SJCRH30 (cell line): ENCODE data around the gene PEX11B. TPM values are rescaled to one million over a fixed set of nuclear protein-coding genes. Genes with fewer than 3 reads are reported as not detected.

Experiments used
- DNase-seq, 2 experiments: peaks; one replicate each; pipeline ENCODE4 v3.0.0-alpha.2; 2015 to 2020
- H3K27ac ChIP-seq: fragments of 250-450 bp; sonication (Bioruptor Pico); 2 replicates; pipeline ENCODE4 v1.5.1; 2020; ENCODE audit warnings: mild to moderate bottlenecking, moderate library complexity
- H3K27me3 ChIP-seq: fragments of 250-450 bp; sonication (Bioruptor Pico); 2 replicates; pipeline ENCODE4 v1.5.1; 2020; ENCODE audit warnings: mild to moderate bottlenecking, moderate library complexity
- H3K36me3 ChIP-seq: fragments of 250-450 bp; sonication (Bioruptor Pico); 2 replicates; pipeline ENCODE4 v1.5.1; 2020; ENCODE audit warnings: mild to moderate bottlenecking, moderate library complexity
- H3K4me1 ChIP-seq: fragments of 250-450 bp; sonication (Bioruptor Pico); 2 replicates; pipeline ENCODE4 v1.5.1; 2020; ENCODE audit warnings: mild to moderate bottlenecking, moderate library complexity
- H3K4me3 ChIP-seq: fragments of 250-450 bp; sonication (Bioruptor Pico); 2 replicates; pipeline ENCODE4 v1.5.1; 2020; ENCODE audit warnings: mild to moderate bottlenecking, moderate library complexity
- H3K9me3 ChIP-seq: fragments of 250-450 bp; sonication (Bioruptor Pico); replicated peaks from 2 replicates; pipeline ENCODE4 v1.5.1; 2020; ENCODE audit warnings: mild to moderate bottlenecking, moderate library complexity
- total RNA-seq: library from RNA; depleted of rRNA; stranded (reverse); fragments of >200 nt; shearing (Covaris generic); gene quantifications from 2 replicates; pipeline ENCODE4 v1.2.3, GENCODE V29; 2014; rRNA removed

Gene PEX11B
- total RNA-seq, 1 experiment from 2014 or later, result 21.2 TPM

DNA sequence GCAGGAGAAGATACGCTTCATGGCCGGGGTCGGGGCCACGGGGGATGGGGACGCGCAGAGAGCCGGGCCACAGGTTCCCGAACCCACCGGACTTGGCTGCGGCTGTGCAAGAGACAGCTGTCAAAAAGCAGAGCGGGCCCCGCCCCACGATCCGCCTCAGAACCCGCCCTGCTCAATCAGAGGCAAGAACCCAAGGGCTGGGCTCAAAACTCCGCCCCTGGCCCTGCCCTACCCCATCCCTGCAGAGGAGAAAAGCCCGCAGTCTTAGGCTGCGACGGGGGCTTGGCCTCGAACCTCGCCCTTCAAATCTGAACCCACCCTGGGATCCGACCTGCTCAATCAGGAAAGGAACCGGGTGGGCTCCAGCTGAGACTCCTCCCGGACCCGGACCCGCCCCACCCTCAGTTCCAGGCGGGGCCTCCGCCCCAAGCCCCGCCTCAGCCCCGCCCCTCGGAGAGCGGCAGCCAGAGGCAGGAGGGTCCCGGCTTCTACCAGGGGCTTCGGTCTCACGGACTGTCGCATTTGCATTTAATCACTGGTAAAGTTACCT lies 32.7 kb downstream of the PEX11B start, which contains the start of gene ANKRD35:
ANKRD35 (minus strand) TSS at position 129 of the 550 bp plus-strand sequence; CDS start at position 21, 108 bp downstream.
- Histone ChIP-seq H3K4me1 (peaks cover 3% of the 10 kb centered on the region; the same call in 1 of the 2 replicates), H3K9me3 (no peaks in the 10 kb centered on the region)
- peak; percentile 75 to 79 for DNase-seq

DNA sequence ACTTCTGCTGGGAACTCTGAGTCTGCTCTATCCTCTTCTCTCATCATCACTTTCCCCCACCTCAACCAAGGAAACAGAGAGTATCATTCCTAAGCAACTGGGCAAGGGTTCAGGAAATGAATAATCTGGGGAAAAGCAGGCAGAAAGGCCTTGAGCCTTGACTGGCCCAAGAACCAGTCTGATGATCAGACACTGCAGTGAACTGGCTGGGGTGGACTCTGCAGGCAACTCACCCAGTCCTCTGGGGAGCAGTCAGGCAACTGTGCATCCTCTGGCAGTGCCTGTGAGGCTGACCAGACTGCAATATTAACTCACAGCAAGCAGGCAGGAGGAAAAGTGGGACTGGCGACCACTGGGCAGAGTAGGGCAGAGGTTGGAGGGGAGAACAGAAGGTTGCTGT lies 33.8 kb downstream of the PEX11B start:
- Histone ChIP-seq H3K9me3 (no peaks in the 10 kb centered on the region), H3K27me3 (no peaks in the 10 kb centered on the region), H3K4me1 (no peaks in the 10 kb centered on the region; the same call in 1 of the 2 replicates), H3K27ac (no peak overlapping the region), H3K36me3 (no peaks in the 10 kb centered on the region), H3K4me3 (no peak overlapping the region)
- no peak for DNase-seq

More for the DNA sequence above, 32.7 kb downstream of the PEX11B start, which contains the start of gene ANKRD35:
- Histone ChIP-seq H3K4me3 (peak within 1 kb of the TSS; percentile 75), H3K36me3 (no peaks in the 10 kb centered on the region), H3K27ac (no peak within 1 kb of the TSS), H3K27me3 (no peaks in the 10 kb centered on the region)

DNA sequence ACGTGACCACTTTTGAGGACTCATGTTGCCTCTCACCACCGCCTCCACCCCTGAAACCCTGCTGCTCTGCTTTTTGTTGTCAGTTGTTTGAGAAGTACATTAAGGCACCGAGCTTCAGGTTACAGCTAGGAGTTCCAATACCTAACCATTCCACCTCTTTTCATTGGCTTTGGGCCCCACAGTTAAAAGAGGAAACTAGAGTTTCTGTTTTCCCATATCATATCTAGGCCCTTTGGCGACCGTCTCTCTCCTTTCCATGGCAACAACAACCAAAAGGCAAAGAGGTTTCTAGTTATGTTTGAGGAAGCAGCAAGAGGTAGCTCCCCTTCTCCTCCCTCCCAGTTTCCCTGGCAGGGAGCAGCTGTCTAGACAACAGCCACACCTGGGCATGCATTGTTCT lies 38.7 kb downstream of the PEX11B start:
- Histone ChIP-seq H3K4me1 (no peaks in the 10 kb centered on the region), H3K9me3 (no peaks in the 10 kb centered on the region), H3K4me3 (no peak overlapping the region), H3K27ac (no peak overlapping the region), H3K27me3 (no peaks in the 10 kb centered on the region), H3K36me3 (no peaks in the 10 kb centered on the region)
- DNase-seq, result no peak

DNA sequence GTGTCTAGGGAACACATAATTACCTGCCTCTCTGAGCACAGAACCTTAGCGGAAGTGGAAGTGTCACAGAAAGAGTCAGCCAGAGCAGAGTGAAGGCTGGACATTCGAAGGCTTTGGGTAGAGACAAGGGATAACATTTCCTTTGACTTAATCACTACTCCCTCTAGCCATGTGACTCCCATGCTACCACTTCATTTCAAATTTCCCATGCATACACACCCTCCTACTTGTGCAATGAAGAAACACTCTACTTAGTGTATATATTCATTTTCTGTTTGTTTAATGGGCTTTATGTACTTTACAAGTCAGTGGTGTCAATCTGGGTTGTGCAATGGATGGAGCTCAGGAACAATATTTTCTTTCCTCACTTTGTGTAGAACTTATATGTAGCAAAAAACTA lies 39.8 kb downstream of the PEX11B start:
- H3K9me3 ChIP-seq, result no peaks in the 10 kb centered on the region
- H3K4me3 ChIP-seq, result no peak overlapping the region
- no peak overlapping the region for H3K27ac ChIP-seq
- H3K36me3 ChIP-seq, result no peaks in the 10 kb centered on the region
- H3K4me1 ChIP-seq, result no peaks in the 10 kb centered on the region
- no peaks in the 10 kb centered on the region for H3K27me3 ChIP-seq
- DNase-seq, result no peak

DNA sequence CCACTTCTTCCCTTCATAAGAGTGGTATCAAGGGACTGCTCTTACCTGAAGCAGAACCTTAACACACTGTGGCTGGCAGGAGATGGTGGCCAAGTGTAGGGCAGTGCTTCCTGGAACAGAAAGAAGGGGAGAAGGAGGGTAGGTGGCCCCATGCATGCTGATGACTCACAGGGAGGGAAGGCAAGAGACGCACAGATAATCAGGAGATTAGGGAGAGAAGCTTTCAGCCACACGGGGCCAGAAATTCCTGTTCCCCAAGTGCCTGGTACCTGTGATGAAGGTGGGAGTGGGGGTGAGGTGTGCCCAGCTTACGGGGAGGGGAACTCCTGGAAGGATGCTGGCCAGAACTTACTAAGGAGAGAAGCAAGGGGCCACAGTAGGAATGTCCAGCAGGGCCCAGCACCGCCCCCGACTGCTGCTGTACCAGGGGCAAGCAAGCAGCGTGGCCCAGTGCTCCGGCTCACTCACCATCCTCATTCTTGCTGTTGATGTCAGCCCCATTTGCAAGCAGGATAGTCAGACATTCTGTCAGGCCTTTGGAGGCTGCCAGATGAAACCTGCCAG lies 40.5 kb downstream of the PEX11B start:
- no peak for DNase-seq
- Histone ChIP-seq H3K4me1 (no peaks in the 10 kb centered on the region), H3K27ac (no peak overlapping the region), H3K4me3 (no peak overlapping the region), H3K36me3 (no peaks in the 10 kb centered on the region), H3K27me3 (no peaks in the 10 kb centered on the region), H3K9me3 (no peaks in the 10 kb centered on the region)

DNA sequence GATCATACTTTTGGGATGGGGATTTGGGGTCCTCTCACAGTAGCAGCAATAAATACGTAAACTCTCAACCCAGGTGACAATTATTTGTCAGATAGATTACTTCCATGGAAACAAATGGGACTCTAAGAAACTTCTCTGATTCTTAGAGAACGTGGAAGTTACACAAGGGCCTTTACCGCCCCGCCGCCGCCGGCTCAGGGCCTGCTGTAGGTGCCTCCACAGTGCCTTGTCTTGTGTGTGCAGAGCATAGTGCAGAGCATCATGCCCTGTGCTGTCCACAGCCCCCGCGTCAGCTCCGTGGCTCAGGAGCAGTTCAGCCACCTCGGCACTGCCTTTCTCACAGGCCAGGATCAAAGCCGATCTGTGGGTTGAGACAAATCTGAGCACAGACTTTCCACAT lies 43.9 kb downstream of the PEX11B start:
- no peak overlapping the region for H3K4me3 ChIP-seq
- H3K4me1 ChIP-seq, result no peaks in the 10 kb centered on the region
- no peak for DNase-seq
- no peaks in the 10 kb centered on the region for H3K27me3 ChIP-seq
- H3K36me3 ChIP-seq, result no peaks in the 10 kb centered on the region
- no peak overlapping the region for H3K27ac ChIP-seq
- no peaks in the 10 kb centered on the region for H3K9me3 ChIP-seq

DNA sequence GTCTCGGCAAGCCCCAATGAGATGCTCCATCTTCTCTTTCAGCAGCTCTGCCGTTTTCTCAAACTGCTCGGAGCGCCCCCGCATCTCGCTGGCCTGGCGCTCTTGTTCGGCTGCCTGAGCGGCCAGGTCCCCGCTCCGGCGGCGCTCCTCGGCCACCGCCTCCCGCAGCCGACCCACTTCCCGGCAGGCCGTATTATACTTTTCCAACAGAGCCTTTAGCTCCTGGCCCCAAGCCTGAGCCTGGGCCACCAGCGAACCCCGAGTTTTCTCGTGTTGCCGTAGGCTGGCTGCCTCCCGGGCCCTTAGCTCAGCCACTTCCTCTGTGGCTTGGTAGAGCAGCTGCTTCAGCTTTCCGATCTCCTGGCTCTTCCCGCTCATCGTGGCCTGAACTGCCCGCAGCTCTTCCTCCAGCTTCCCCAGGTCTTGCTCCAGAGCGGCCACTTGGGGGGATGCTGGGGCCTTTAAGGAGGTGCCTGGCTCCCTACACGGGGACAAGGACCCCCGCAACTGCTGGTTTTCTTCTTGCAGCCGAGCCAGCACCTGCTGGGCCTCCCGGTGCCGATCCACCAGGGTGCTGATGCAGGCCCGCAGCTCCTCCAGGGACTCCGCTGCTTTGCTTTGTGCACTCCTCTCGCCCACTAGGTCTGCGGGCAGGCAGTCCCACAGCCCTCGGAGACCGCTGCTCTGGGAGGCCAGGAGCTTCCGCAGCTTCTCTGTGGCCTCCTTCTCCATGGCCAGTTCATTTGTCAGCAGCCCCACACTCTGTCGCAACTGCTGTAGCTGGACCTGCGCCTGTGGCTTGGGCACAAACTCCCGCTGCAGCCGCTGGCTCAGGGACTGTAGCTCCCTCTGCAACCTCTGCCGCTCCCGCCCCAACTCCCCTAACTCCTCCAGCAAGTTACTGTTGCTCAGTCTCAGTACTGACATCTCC lies 46.3 kb downstream of the PEX11B start:
- 0 out of 2 replicates have a peak, but pooled peaks cover 4% of the 10 kb centered on the region for H3K27me3 ChIP-seq

DNA sequence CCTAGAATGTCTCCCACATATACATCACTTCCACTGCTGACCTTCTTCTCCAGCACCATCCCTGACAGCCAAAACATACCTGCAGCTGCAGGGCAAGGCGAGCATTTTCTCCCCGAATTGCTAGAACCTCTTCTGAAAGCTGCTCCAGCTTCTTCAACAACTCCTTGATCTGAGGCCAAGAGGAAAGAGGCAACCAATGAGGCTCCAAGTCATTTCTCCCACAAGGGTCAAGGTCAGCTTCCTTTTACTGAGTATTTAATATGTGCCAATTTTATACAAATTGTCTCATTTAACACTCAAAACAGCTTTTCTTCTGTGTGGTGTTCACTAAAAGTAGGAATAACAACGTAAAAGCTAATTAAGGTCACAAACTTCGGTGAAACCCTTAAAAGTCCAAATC lies 50.3 kb downstream of the PEX11B start:
- no peak overlapping the region for H3K4me3 ChIP-seq
- no peaks in the 10 kb centered on the region for H3K4me1 ChIP-seq
- H3K27me3 ChIP-seq, result 0 out of 2 replicates have a peak, but pooled peaks cover 5% of the 10 kb centered on the region
- no peak overlapping the region for H3K27ac ChIP-seq
- H3K36me3 ChIP-seq, result no peaks in the 10 kb centered on the region
- H3K9me3 ChIP-seq, result no peaks in the 10 kb centered on the region
- no peak for DNase-seq

More for the DNA sequence above, 46.3 kb downstream of the PEX11B start:
- no peaks in the 10 kb centered on the region for H3K36me3 ChIP-seq
- H3K27ac ChIP-seq, result no peak overlapping the region
- DNase-seq, result peak in 1 of 2 experiments; percentile 17
- no peaks in the 10 kb centered on the region for H3K4me1 ChIP-seq
- no peaks in the 10 kb centered on the region for H3K9me3 ChIP-seq
- H3K4me3 ChIP-seq, result no peak overlapping the region

DNA sequence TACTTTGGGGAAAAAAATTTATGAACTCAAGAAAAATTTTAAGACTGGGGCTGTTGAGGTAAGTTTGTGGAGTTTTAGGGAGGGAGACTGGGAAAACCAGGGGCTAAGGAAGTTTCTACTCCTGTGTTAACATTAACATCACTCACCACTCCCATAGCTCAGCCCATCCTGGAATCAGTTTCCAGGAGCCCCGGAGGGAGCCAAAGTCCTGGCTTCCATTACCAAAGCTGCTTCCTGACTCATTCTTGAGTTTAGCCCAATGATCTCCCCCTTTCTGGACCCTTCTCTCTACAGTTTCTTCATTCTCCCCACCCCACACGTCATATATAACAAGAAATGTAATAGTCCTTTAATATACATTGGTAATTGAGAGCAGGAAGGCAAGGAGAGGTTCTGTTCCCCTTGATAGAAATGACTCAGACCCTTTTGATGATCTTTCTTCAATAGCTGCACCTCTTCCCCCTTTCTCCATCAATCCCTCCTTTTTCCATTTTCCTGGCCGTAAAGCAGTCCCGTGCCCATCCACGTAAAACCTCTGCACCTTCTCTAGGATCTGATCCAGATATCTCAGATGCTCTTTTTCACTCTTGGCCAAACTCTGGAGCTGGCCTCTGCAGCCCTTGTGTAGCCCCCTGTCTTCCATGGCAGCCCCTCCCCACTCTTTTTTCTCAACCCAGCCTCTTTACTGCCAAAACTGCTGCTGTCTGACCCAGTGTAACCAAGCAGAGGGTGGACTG lies 55.1 kb downstream of the PEX11B start:
- no peaks in the 10 kb centered on the region for H3K36me3 ChIP-seq
- H3K27me3 ChIP-seq, result 0 out of 2 replicates have a peak, but pooled peaks cover 5% of the 10 kb centered on the region
- H3K4me1 ChIP-seq, result no peaks in the 10 kb centered on the region
- no peaks in the 10 kb centered on the region for H3K9me3 ChIP-seq
- no peak for DNase-seq
- no peak overlapping the region for H3K27ac ChIP-seq
- H3K4me3 ChIP-seq, result no peak overlapping the region

Other genes starting within 250 kb of the PEX11B start
- 1.6 and 2.8 TPM in 2 replicates for gene PDZK1, start 211.3 kb downstream of the PEX11B start, total RNA-seq
- gene CD160, start 199.2 kb downstream of the PEX11B start, total RNA-seq, result not detected in 2 replicates
- gene RNF115, start 94.6 kb downstream of the PEX11B start, total RNA-seq, result 9.0 and 10.0 TPM in 2 replicates
- 27.4 and 28.5 TPM in 2 replicates for gene POLR3C, start 94.5 kb downstream of the PEX11B start, total RNA-seq
- gene NUDT17, start 73.1 kb downstream of the PEX11B start, total RNA-seq, result 1.1 and 1.2 TPM in 2 replicates
- gene PIAS3, start 59.6 kb downstream of the PEX11B start, total RNA-seq, result 18.8 and 19.7 TPM in 2 replicates
- not detected in 2 replicates for gene ANKRD35, start 32.9 kb downstream of the PEX11B start, total RNA-seq
- gene ITGA10, start 8.7 kb downstream of the PEX11B start, total RNA-seq, result 0.15 and 0.16 TPM in 2 replicates
- gene RBM8A, start 8.8 kb upstream of the PEX11B start, total RNA-seq, result 232 and 246 TPM in 2 replicates
- gene LIX1L, start 39.3 kb upstream of the PEX11B start, total RNA-seq, result 33.4 and 35.6 TPM in 2 replicates
- gene ANKRD34A, start 45.9 kb upstream of the PEX11B start, total RNA-seq, result 0.69 and 0.84 TPM in 2 replicates
- gene POLR3GL, start 46.0 kb upstream of the PEX11B start, total RNA-seq, result 16.7 and 18.4 TPM in 2 replicates
- 161 and 177 TPM in 2 replicates for gene TXNIP, start 77.9 kb upstream of the PEX11B start, total RNA-seq
- gene HJV, start 103.0 kb upstream of the PEX11B start, total RNA-seq, result 0.10 TPM in 2 replicates
- 0.71 and 0.83 TPM in 2 replicates for gene NBPF10, start 226.1 kb upstream of the PEX11B start, total RNA-seq